Measurements from ENCODE around the gene ZNF354B.
"Not testable (repeated sequence)": the region's sequence is repeated elsewhere in the genome, so short reads cannot be mapped to it uniquely, and the experiment has no call there.

The ZNF354B gene

DNA sequence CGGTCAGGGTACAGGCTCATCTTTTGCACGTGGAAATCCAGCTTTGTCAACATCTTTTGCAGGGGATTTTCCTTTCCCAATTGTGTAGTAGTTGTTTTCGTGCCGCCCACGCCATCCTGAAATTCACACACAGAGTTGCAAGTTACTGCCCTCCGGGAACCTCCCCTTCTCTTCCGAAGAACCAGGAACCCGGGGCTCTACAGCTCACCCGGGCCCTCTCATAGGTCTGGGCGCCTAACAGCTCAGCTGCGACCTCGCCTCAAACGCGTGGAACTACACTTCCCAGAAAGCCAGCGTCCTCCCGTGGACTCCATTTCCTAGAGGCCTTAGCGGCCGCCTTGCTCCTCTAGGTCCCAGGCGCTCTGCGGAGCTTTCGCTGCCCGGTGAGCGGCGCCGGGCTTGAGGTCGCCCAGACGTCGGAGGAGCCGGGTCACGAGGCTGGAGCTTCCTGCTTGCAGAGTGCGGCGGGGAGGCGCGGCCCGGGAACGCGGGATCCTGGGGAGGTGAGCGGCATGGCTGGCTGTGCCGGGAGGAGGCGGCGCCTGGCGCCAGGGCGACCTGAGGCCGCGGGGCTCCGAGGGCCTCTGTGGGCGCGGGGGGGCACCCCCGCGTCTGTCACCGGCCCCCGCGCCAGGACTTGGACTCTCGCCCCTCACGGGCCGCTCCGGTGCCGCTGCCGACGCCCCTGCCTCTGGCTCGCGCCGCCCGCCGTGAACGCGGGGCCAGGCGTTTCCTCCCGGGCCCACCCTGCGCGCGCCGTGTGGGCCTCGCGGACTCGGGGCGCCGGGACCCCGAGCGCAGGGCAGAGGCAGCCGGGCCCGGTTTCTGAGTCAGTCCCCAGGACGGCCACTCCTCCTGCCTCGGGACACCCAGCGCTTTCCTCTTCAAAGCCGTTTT is at the start of gene ZNF354B:
Gene ZNF354B, plus strand, starts transcription at position 329 of the 897 bp plus-strand sequence. CDS start 1,095 bp downstream, outside the sequence.
- DNase-seq, result peak; percentile 90

- no peak for DNase-seq
Observed at GRCh38 chr5:178817506-178817905, 42.2 kb upstream of the ZNF354B start.

DNA sequence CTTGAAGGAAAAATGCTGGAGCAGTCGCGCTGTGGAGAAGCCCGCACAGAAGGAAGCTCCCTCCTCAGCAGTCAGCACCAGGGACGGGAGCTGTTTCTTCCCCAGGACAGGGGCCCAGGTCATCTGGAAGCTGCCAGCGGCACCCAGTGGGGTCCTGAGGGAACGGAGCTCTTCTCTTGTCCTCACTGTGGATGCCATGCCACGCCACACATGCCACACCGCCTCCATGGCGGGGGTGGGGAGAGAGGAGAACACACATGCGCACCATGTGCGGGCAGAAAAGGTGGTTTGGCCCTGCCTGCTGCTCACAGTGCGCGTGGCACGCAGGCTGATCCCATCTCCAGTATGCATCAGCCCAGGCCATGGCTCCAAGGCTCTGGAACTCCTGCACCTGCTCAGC is 41.7 kb upstream of the ZNF354B start:
- DNase-seq, result no peak

GRCh38 chr5:178820001-178820400 is 39.8 kb upstream of the ZNF354B start:
- no peak for DNase-seq

DNA sequence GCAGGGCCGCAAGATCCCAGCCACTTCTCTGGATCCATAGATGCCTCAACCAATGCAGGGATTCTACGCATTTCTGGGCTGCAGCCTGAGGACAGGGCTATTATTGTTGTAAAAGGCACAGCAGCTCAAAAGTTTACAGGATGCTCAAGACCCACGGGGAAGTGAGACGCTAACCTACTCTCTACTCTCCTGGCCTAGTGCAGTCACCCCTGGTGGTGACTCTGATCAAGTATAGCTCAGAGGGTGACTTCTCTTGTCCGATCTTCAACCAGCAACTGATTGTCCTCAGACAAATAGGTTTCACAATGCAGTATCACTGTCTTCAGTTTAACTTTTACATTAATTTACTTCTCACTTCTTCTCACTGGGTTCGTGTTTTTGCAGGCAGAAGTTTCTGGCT is 34.3 kb upstream of the ZNF354B start:
- DNase-seq, result no peak

DNA sequence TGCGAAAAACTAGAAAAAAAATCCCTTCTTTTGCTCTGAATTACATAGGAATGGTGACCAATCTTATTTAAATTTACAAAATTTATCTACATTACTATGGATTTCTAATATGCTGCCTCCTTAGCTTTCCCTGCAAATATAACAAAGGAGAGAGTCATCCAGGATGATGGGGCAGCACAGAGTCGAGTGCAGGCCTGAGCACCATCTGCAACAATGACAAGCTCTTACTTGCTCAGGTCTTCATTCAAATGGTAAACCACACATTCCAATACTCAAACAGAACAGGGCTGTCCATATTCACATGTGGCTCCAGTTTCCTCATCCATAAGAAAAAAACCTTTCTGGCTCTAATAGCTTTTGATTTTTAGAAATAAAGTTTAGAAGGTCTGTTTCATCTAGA is 33.5 kb upstream of the ZNF354B start:
- DNase-seq, result no peak

DNA sequence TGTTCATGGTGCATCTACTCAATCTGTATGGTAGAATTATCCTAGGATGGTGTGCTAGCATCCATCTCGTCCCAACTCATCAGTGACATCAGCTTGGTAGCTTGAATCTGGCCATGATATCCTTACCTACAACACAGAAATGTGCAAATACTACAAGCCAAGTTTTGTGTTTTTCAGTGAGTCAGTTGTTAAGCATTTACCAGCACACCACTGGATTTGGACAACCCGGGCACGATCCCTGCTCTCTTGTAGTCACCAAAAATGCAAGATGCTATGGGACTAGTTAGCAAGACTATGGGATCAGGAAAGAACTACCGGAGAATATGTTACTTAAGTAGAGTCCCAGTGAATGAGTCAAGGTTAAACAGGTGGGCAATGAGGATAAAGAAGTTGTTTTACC is 32.1 kb upstream of the ZNF354B start:
- no peak for DNase-seq

DNA sequence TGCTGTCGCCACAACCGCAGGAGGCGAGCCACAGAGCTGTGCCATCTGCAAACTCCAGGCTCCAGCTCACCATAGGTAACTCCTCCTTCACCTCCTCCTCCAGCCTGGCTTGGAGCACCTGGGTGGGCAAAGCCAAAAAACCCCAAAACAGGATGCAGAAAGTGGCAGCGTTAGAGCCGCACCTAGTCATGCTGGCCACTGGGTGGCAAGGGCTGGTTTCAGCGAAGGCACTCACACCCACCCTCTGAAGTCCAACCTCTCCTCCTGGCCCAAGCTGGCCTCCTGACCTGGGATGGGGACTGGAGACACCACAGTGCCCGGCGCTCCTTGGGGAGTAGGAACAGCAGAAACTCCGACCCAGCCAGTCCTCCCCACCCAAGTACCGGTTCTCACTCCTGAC is 28.7 kb upstream of the ZNF354B start:
- DNase-seq, result no peak

DNA sequence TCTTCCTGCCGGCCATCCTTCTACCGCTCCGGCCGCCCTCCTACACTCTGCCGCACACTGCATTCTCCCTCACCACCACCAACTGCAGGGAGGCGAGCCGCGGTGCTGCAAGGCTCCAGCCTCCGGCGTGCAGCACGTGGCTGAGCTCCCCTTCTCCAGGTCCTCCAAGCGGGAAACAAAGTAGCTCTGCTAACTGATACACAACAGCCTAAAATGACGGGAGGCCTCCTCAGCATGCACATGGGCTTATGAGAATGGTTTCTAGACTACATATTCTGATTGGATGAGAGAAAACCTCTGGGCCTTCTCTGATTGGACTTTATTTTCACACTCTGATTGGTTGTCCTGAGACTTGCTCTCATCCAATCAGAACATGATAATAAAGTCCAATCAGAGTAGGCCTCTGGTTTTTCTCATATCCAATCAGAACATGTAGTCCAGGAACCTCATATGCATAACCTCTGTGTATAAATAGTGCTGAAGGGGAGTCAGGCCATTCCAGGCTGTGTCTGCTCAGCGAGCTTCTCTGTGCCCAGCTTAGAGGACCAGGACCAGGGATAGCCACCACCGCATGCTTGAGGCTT is 27.0 kb upstream of the ZNF354B start:
- DNase-seq, result no peak

GRCh38 chr5:178836628-178837027 is 23.1 kb upstream of the ZNF354B start:
- DNase-seq, result no peak

GRCh38 chr5:178838695-178839318 is 20.9 kb upstream of the ZNF354B start:
- not testable (repeated sequence) for DNase-seq

DNA sequence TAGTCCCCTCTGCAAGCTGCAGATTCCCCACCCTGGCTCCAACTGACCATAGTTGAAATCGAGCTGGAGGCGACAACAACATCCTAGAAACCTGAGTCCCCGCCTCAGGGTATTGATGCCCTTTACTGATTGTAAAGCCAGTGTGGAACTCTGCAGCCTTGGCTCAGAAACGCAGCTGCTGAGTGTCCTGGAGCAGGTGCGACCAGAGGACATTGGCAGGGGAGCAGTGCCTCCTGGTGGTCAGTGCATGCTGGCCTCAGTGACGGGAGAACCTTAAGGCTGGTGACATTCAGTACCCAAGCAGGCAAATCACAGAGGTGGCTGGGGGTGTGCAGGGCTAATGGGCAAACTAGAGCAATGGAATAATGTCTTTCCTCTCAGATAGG is 20.4 kb upstream of the ZNF354B start:
- peak; percentile 39 for DNase-seq

DNA sequence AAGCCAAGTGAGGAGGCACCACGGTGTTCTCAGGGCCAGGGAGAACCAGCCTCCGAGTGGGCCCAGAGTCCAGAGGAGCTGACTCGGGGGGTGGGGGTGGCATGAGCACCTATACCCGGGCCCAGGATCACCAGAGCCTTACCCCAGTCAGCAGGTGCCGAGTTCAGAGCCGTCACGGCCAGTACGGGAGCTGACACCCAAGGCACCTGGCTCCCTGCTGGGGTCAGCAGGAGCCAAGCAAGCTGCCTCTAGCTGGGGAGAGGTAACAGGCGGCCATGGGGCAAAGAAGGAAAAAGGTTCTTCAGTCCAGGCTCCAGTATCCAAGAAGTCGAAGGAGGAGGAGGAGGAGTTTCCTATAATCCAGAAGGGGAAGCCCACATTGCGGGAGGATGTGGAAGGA is 19.4 kb upstream of the ZNF354B start:
- DNase-seq, result not testable (repeated sequence)

GRCh38 chr5:178849316-178849715 is 10.4 kb upstream of the ZNF354B start:
- no peak for DNase-seq

DNA sequence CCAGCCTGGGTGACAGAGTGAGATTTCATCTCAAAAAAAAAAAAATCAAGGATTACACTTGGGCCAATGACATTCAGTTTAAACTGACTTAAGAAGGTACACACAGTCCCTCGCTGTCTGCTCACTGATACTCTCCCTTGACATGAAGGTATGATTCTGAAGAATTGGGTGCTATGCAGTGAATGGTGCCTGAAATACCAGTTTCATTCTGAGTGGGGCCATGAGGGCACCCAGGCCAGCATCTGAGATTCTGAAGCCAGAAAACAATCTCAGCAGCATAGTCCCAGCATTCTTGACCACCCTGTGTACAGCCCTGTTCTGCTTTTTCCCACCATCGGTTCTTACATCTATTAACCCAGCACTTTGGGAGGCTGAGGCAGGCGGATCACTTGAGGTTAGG is 7.8 kb upstream of the ZNF354B start:
- no peak for DNase-seq

- no peak for DNase-seq
Observed at GRCh38 chr5:178854284-178854683, 5.5 kb upstream of the ZNF354B start.

DNA sequence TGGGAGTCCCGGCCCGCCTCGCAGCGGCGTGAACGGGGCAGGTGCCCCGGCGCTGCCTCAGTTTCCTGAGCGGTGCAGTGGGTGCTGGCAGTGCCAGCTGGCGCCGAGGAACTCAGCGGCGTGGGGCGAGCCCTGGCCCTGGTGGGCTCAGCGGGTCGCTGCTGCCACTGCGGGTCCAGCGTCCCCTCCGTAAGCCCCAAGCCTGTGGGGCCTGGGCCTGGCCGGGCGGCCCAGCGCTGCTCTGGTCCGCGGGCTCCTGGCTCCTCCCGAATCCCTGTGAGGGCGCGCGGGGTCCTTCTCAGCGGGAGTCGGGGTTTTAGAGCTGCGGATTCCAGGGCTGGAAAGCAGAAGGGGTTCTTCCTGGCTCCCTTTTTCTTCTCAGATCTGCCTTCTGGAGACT is 862 bp downstream of the ZNF354B start:
- DNase-seq, result not testable (repeated sequence)

DNA sequence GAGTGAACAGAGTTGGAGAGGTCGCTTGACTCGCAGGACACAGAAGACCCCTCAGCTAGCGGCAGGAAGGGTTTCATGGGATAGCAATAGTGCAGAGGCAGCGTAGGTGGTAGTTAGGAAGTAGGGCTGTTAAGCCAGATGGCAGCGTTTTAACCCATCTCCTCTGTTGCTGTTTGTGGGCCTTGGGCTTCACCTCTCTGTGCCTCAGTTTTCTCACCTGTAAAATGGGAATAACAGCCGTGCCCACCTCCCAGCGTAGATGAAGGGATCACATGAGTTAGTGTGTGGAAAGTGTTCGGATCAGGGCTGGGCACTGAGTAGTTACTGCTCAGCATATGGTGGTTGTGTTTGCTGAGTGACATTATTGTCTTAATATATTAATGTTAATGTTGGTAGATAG is 1.9 kb downstream of the ZNF354B start:
- no peak for DNase-seq

DNA sequence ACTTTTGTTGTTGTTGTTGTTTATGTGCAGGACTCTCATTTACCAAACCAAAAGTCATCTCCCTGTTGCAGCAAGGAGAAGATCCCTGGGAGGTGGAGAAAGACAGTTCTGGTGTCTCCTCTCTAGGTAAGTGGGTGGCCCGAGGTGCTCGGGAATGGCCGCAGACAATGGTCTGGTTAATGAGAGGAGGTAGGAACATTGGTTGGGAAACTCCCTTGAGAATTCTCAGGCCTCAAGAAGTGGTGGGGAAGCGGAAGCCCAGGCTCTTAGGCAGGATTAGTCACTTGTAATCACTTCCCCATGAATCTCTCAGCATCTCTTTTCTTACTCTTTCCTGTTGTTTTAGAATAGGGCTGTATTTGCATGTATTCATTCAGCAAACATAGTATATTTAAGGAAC is 7.2 kb downstream of the ZNF354B start:
- no peak for DNase-seq

GRCh38 chr5:178869577-178869976 is 9.8 kb downstream of the ZNF354B start:
- no peak for DNase-seq

- DNase-seq, result no peak
Observed at GRCh38 chr5:178870411-178870810, 10.7 kb downstream of the ZNF354B start.

DNA sequence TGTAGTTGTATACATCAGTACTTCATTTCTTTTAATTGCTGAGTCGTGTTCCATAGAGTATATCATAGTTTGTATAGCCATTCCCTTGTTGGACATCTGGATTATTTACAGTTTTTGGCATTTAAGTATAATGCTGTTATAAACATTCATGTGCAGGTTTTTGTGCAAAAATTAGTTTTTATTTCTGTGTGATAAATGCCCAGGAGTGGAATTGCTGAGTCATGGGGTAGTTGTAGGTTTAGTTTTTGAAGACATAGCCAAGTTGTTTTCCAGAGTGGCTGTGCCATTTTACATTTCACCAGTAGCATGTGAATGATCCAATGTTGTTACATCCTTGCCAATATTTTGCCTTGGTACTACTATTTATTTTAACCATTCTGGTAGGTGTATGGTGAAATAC is 12.5 kb downstream of the ZNF354B start:
- no peak for DNase-seq

- not testable (repeated sequence) for DNase-seq
Observed at GRCh38 chr5:178883115-178883694, 23.5 kb downstream of the ZNF354B start.
